Stimulated activated CD4-positive, alpha-beta T cell treated with anti-CD3 and anti-CD28 coated beads, Interleukin-12 subunit alpha, Interleukin-12 subunit beta, amount 100 ng/mL, for 24 hours (primary cell): Measurements from ENCODE around the gene PI4KB.
A peak's percentile ranks its signal among the peaks of the same experiment; 100 is the strongest.

Experiments used
- DNase-seq, 2 experiments: peaks; one replicate each; pipeline ENCODE4 v3.0.0-alpha.2; 2020; ENCODE audit warnings: low read depth in 2 of 2

Gene PI4KB

GRCh38 chr1:151346082-151346768, 19.0 kb upstream of the PI4KB start:
- DNase-seq = no peak

DNA sequence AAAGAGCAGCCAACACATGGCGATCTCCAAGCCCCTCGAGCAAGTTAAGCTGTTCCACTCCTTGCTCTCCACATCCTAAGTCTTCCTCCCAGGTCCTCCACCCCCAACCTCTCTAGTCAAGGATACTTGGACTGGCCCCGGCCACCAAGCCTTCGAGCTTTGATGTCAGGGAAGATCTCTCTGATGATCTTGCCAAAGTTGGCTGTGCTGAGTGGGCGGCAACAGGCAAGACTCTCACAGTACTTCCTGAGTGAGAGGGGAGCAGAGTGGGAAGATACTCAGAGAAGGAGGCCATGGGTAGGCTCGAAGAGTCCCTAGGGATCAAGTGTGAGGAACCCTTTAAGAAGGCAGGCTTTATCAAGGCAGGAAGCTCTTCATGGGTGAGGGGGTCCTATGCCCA, 17.1 kb upstream of the PI4KB start:
- no peak for DNase-seq

DNA sequence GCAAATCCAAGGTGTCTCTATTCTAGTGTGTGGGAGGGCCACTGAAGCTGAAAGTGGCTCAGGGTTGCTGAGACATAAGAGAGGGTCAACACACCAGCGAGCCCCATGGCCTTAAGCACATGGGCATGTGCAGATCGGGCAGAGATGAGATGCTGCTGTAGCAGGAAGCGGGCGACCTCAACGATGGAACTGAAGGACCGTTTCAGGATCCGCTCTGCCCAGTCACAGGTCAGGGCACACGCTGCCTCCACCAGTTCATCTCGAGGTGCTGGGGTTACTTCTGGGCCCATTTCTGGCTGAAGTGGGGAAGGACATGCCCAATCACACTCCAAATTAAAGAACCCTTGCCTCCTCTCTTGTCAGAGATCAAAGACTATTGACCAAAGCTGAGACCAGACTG, 16.4 kb upstream of the PI4KB start:
- DNase-seq = no peak

- DNase-seq = no peak
Measured at GRCh38 chr1:151342569-151342968, 15.4 kb upstream of the PI4KB start.

DNA sequence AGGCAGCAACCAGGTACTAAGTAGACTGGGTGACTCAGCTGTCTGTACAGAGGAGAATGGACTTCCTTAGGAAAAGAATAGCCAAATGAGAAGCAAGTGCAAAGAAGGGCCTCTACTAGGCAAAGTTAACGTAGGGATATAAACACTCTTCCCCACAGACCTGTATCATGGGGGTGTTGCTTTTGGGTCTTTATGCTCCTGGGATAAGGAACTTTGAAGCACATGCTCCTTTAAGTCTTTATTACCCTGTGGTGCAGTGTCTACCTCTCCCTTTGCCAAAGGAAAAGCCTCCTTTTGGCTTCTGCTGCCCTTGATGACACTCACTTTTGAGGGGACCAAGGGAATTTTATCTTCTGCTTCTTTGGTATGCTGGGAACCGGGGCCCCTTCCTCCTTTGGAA, 14.8 kb upstream of the PI4KB start:
- no peak for DNase-seq

GRCh38 chr1:151340870-151341754, 13.9 kb upstream of the PI4KB start:
- no peak for DNase-seq

DNA sequence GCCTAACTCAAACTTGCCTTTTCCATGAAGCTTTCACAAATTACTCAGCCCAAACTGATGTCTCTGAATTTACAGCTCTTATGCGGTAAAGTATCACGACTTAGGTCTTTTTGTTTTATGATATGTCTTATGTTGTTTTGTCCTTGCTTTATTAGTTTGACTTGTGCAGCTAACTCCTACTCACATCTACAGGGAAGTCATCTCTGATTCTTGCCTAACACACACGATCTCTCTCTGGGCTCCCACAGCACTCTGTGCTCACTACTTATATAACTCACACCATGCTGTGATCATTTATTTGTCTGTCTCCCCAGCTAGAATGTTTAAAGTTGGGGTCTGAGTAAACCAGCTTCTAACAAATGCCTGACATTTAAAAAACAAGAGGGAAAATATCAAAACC, 9.3 kb upstream of the PI4KB start:
- DNase-seq = no peak

DNA sequence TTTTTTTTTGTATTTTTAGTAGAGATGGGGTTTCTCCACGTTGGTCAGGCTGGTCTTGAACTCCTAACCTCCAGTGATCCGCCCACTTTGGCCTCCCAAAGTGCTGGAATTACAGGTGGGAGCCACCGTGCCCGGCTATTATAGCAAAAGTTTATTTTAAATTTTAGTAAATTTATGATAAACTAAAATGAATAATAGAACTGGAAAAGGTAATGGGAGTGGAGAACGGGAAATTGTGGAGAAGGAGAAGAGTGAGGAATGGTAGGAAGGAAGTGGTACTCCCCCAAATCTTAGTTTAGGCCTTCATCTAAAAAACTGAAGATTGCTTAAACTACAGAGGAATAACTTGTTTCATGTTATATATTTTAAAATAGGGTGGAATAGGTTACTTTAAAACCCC, 7.6 kb upstream of the PI4KB start:
- no peak for DNase-seq

DNA sequence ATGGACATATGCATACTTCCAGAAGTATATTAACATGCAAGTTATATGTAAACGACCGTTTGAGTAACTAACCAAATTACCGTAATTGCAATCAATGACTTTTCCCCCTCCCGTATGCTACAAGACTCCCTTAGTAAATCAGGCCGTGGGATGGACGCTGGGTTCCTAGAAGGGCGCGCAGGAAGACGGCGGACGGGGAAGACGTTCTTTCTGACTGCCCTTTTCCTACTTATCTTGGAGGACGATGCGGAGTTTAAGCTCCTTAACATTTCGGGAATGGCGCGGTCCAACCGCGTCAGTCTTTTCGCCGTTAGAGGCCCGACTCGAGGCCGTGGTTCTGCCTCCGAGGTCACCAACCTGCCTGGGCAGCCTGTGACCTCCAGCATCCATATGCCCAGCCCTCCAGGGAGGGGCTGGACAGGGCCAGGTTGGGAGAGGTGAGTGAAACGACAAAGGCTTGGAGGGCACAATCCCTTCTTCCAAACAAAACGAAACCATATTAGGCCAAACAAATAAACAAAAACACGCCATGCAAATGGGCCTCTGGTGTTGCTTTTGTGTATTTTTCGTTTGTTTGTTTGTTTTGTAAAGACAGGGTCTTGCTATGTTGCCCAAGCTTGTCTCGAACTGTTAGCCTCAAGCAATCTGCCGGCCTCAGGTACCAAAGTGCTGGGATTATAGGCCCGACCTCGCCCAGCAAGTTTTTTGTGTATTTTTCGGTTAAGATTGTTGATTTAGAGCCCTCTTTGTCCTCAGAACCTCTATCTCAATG, 873 bp upstream of the PI4KB start:
- DNase-seq = peak in 1 of 2 experiments; percentile 8

- peak; percentile 33 to 57 for DNase-seq
Measured at GRCh38 chr1:151326619-151327222, 495 bp downstream of the PI4KB start.

DNA sequence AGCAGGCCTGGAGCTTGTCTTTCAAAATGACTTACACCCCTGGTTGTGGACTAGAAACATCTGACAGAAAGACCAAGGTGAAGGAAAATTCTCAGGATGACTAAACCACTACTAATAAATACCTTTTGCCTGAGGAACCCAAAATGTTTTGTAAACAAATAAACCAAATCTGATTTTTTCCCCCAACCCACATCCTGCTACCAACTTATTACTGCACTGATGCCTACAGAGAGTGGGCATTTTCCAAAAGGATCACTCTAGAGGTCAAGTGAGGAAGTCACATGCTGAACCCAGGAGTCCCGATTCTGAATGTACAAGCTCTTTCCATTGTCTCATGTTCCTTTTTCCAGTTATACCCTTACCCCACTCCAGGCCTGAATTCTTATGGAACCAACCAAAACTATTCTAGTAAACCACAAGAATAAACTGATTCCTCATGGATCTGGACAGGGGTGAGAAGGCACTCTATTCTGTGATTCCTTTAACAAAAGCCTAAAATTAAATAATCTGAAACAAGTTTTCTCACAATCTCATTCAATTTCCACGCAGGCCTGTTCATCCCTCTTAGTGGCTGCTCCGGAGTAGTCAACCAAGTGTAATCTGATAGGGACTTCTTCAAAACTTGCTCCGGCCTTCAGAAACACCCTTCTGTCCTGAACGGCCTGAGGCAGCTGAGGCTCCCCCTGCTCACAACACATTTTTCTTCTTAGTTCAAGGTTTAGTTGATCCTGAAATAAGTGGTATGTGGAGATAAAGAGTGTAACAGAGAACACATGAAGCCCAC, 1.4 kb downstream of the PI4KB start:
- no peak for DNase-seq

GRCh38 chr1:151325231-151325630, 2.0 kb downstream of the PI4KB start:
- DNase-seq = no peak

GRCh38 chr1:151324390-151324930, 2.8 kb downstream of the PI4KB start:
- no peak for DNase-seq

DNA sequence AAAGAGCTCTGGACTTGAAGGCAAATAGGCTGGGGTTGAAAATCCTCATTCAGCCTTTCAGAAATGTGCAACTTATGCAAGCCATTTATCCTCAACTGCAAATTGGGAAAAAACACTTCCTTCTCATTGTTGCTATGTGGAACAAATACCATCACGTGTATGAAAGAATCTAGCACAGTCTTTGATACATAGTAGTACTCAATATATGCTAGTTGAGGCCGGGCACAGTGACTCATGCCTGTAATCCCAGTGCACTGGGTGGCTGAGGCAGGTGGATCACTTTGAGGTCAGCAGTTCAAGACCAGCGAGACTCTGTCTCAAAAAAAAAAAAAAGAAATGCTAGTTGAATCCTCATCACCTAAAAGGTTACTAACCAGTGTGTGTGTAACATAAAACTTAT, 8.2 kb downstream of the PI4KB start:
- no peak for DNase-seq

DNA sequence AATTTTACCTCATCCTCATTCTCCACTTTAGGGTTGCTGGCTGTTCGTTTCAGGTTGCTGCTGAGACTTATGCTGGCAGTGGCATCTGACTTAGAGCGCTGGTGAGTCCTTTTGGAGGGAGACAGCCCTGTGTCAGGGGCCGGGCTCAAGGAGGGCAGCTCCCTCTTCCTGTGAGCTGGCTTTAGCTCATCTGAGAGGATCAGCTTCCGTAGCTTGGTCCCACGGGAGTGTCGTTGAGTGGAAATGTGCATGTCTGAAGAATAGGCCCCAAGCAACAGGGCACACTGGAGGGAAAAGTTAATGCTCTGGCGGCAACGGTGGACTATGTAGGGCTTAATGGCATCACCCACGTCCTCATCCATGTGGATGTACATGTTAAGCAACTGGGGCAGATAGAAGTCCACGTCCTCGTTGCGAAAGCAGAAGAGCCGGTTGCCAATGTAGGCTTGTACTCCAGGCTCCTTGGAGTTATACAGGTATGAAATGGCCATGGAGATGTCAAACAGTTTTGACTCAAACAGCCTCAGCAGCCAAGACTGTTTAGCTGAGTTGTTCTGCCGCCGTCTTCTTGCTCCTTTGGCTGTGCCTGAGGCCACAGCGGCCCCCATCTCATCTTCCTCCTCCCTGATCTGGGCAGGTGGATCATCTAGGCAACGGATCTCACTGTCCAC, 11.5 kb downstream of the PI4KB start:
- DNase-seq = no peak

DNA sequence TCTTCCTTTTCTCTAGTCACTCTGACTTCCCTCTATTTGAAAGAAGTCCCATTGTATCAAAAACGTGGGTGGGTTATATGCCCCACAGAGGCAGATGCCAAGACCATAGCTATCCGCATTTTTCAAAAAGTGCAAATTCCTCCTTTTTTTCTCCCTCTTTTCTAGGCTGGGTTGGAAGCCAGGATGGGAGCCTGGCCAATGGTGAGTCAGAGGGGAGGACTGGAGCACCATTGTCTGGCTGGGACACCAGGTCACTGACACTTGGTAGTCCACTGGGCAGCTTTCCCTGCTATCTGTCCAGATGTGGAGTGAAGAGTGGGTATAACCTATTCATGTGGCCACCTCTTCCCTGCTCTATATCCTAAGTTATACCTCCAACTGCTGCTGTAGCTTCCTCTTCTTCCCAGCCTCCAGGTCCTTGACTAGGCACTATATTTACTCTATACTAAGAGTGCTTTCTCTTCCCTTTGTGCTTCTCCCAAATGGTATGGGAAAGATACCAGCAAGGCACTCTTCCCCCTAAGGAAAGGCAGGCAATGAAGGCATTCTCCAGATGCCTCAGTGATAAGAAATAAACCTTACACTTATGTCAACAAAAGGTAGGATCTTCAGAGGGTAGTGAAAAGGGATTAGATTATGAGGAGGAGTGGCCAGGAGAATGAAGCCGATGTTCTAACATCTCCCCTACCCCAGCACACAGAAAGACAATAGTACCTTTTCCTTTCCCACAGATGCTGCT, 12.9 kb downstream of the PI4KB start:
- DNase-seq = no peak

DNA sequence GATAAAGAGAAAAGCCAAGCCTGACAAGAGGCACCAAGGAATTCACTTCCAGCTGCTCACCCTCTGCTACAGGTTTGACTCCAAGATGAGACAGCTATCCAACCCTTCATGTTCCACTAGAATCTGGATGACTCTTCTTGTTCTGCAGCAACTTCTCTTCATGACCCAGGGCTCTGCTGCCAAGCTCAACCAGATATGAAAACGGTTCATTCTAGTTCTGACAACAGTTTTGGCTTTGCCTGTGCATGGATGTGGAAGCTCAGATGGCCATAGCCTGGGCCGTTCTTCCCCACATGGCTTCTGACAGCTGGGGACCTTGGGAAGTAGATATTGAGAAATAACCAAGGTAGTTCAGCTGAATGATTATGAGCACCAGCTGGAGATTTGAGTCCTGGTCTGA, 13.7 kb downstream of the PI4KB start:
- DNase-seq = no peak

GRCh38 chr1:151312826-151313225, 14.4 kb downstream of the PI4KB start:
- DNase-seq = no peak

- no peak for DNase-seq
Measured at GRCh38 chr1:151312411-151312810, 14.8 kb downstream of the PI4KB start.
